HCT116 (cell line): ENCODE measurements around the gene CNN3. TPM values are rescaled to one million over a fixed set of nuclear protein-coding genes. Genes with fewer than 3 reads are reported as not detected.

ENCODE experiments used
- ATAC-seq: fragments of 200-7000 bp; cut with Tn5 transposase; 2 replicates; pipeline ENCODE4 v1.9.1; 2020; ENCODE audit warnings: mild to moderate bottlenecking, moderate library complexity
- BruUV-seq: library from RNA; stranded (reverse); fragments of 400-500 nt; replicated peaks from 2 replicates; lab custom pipeline; 2021; lab: Mats Ljungman, UMichigan
- CTCF ChIA-PET: fragments of 300-600 bp; sonication (Branson Sonifier 250); formaldehyde crosslinking; loops from one replicate; lab custom pipeline; 2021; ENCODE audit warnings: antibody characterized with exemption; lab: Charles Lee
- POLR2A ChIA-PET: fragments of 300-600, 350-600 bp; sonication (Branson Sonifier 250); formaldehyde crosslinking; loops from one replicate; lab custom pipeline; 2021; ENCODE audit warnings: antibody characterized with exemption; lab: Charles Lee
- RAD21 ChIA-PET, 2 experiments: fragments of 300-600 bp; sonication (Branson Sonifier 250); formaldehyde crosslinking; loops; one replicate each; lab custom pipeline; 2023; ENCODE audit warnings: low total read pairs in 2 of 2; ENCODE audit not compliant: uncharacterized antibody in 2 of 2, unreplicated experiment in 2 of 2, low non-redundant PET in 1 of 2; lab: Charles Lee
- DNase-seq: peaks from one replicate; pipeline ENCODE4 v3.0.0-alpha.2; 2010; ENCODE audit warnings: low read depth, low spot score
- H2AFZ ChIP-seq: fragments of 200-600 bp; shearing (Covaris generic), sonication (generic); 2 replicates; pipeline ENCODE4 v1.6.1; 2017; ENCODE audit warnings: low read depth, mixed run types, mixed read lengths, antibody characterized with exemption, low read length; ENCODE audit not compliant: poor library complexity, severe bottlenecking
- H3K27ac ChIP-seq: 2 replicates; pipeline ENCODE4 v1.5.1; 2012; ENCODE audit warnings: low read depth, low read length
- H3K27me3 ChIP-seq: fragments of 200-600 bp; sonication (generic); 2 replicates; pipeline ENCODE4 v1.6.1; 2016; ENCODE audit warnings: mixed run types, low read length, mixed read lengths; ENCODE audit not compliant: insufficient read depth
- H3K36me3 ChIP-seq, 2 experiments: fragments of 200-500 bp in 1 of 2; fragments of 200-600 bp in 1 of 2; sonication (Bioruptor generic) in 1 of 2; sonication (generic) in 1 of 2; 2 replicates each; pipeline versions ENCODE4 v1.5.1 to v1.6.1; 2014 to 2016; ENCODE audit warnings: low read length in 2 of 2, inconsistent platforms in 1 of 2, mixed read lengths in 1 of 2, mixed run types in 1 of 2; ENCODE audit not compliant: insufficient read depth in 2 of 2, control insufficient read depth in 1 of 2
- H3K4me1 ChIP-seq, 2 experiments: fragments of 200-600 bp in 1 of 2; sonication (generic) in 1 of 2; 2 replicates each; pipeline versions ENCODE4 v1.5.1 to v1.6.1; 2012 to 2017; ENCODE audit warnings: low read length in 2 of 2, inconsistent platforms in 1 of 2, mild to moderate bottlenecking in 1 of 2, mixed read lengths in 1 of 2, mixed run types in 1 of 2, moderate library complexity in 1 of 2; ENCODE audit not compliant: insufficient read depth in 2 of 2, control insufficient read depth in 1 of 2
- H3K4me2 ChIP-seq: fragments of 200-600 bp; sonication (generic); 2 replicates; pipeline ENCODE4 v1.6.1; 2017; ENCODE audit warnings: mixed run types, low read length, mixed read lengths
- H3K4me3 ChIP-seq, 2 experiments: fragments of 200-600 bp in 1 of 2; sonication (generic) in 1 of 2; replicated peaks in 1 of 2; 2 replicates each; pipeline ENCODE4 v1.5.1; 2011 to 2016; ENCODE audit warnings: low read length in 2 of 2, control low read depth in 1 of 2, low read depth in 1 of 2, mild to moderate bottlenecking in 1 of 2, mixed read lengths in 1 of 2, mixed run types in 1 of 2
- H3K79me2 ChIP-seq: fragments of 200-600 bp; sonication (generic); 2 replicates; pipeline ENCODE4 v1.6.1; 2017; ENCODE audit warnings: mild to moderate bottlenecking, mixed run types, low read length, moderate library complexity, mixed read lengths; ENCODE audit not compliant: insufficient read depth
- H3K9ac ChIP-seq: fragments of 200-600 bp; sonication (generic); 2 replicates; pipeline ENCODE4 v1.6.1; 2016; ENCODE audit warnings: low read length, mixed read lengths
- H3K9me2 ChIP-seq: fragments of 200-600 bp; sonication (generic), shearing (Covaris generic); 2 replicates; pipeline ENCODE4 v1.6.1; 2017; ENCODE audit warnings: mixed run types, mild to moderate bottlenecking, moderate library complexity; ENCODE audit not compliant: insufficient read depth
- H3K9me3 ChIP-seq, 2 experiments: fragments of 200-500 bp in 1 of 2; fragments of 200-600 bp in 1 of 2; sonication (Bioruptor generic) in 1 of 2; sonication (generic) in 1 of 2; 2 replicates each; pipeline ENCODE4 v1.6.1; 2014 to 2017; ENCODE audit warnings: low read length in 2 of 2, mixed read lengths in 2 of 2, inconsistent platforms in 1 of 2, low read depth in 1 of 2, mild to moderate bottlenecking in 1 of 2, mixed run types in 1 of 2, moderate library complexity in 1 of 2; ENCODE audit not compliant: control insufficient read depth in 1 of 2, insufficient read depth in 1 of 2
- H4K20me1 ChIP-seq: fragments of 200-600 bp; sonication (generic), shearing (Covaris generic); 2 replicates; pipeline ENCODE4 v1.6.1; 2017; ENCODE audit warnings: mixed run types, mild to moderate bottlenecking, moderate library complexity; ENCODE audit not compliant: insufficient read depth
- CBX3 ChIP-seq: IDR thresholded peaks from 2 replicates; pipeline ENCODE4 v1.6.1; 2012; ENCODE audit warnings: low read depth
- CEBPB ChIP-seq: IDR thresholded peaks from 2 replicates; pipeline ENCODE4 v1.6.1; 2012; ENCODE audit warnings: low read depth
- EGR1 ChIP-seq: IDR thresholded peaks from 2 replicates; pipeline ENCODE4 v1.6.1; 2012; ENCODE audit warnings: low read depth
- ELF1 ChIP-seq: IDR thresholded peaks from 2 replicates; pipeline ENCODE4 v1.6.1; 2012; ENCODE audit warnings: low read depth, borderline replicate concordance
- FOSL1 ChIP-seq: IDR thresholded peaks from 2 replicates; pipeline ENCODE4 v1.6.1; 2012; ENCODE audit warnings: low read depth
- JUND ChIP-seq: IDR thresholded peaks from 2 replicates; pipeline ENCODE4 v1.6.1; 2012
- POLR2A ChIP-seq: IDR thresholded peaks from 2 replicates; pipeline ENCODE4 v1.7.0; 2011; ENCODE audit warnings: borderline replicate concordance; ENCODE audit not compliant: insufficient read depth, insufficient read length; ENCODE audit errors: extremely low read depth
- SIN3A ChIP-seq: IDR thresholded peaks from 2 replicates; pipeline ENCODE4 v1.6.1; 2012; ENCODE audit warnings: low read depth
- SP1 ChIP-seq: IDR thresholded peaks from 2 replicates; pipeline ENCODE4 v1.6.1; 2012; ENCODE audit warnings: low read depth
- SRF ChIP-seq: IDR thresholded peaks from 2 replicates; pipeline ENCODE4 v1.6.1; 2012; ENCODE audit warnings: low read depth
- TCF7L2 ChIP-seq: IDR thresholded peaks from 2 replicates; pipeline ENCODE4 v1.7.0; 2011; ENCODE audit warnings: borderline replicate concordance, inconsistent platforms; ENCODE audit not compliant: insufficient read depth, insufficient read length; ENCODE audit errors: extremely low read depth
- ZFX ChIP-seq: fragments of 450-650 bp; IDR thresholded peaks from 2 replicates; pipeline ENCODE4 v1.6.1; 2017
- intact Hi-C: fragments of 100-400 bp; cut with micrococcal nuclease; formaldehyde crosslinking; loops from 2 replicates; pipeline ENCODE4 v1.10.0; 2022
- total RNA-seq: library from RNA; stranded (reverse); gene quantifications from one replicate; pipeline ENCODE4 v1.2.1, GENCODE V29; 2021; ENCODE audit not compliant: unreplicated experiment
- TF ChIP-seq, protein P1 (sequence below): IDR thresholded peaks from 2 replicates; pipeline ENCODE4 v1.6.1; 2012
- TF ChIP-seq, protein P2 (sequence below): IDR thresholded peaks from 2 replicates; pipeline ENCODE4 v1.6.1; 2012
- TF ChIP-seq, protein P3 (sequence below): IDR thresholded peaks from 2 replicates; pipeline ENCODE4 v1.6.1; 2012; ENCODE audit warnings: low read depth
- TF ChIP-seq, protein P4 (sequence below): IDR thresholded peaks from 2 replicates; pipeline ENCODE4 v1.6.1; 2011; ENCODE audit warnings: mild to moderate bottlenecking, low read length, moderate library complexity; ENCODE audit not compliant: insufficient replicate concordance; ENCODE audit errors: extremely low read depth
- TF ChIP-seq, protein P5 (sequence below), 3 experiments: fragments of 200-600 bp in 1 of 3; sonication (generic) in 1 of 3; IDR thresholded peaks in 2 of 3; conservative IDR thresholded peaks in 1 of 3; 2 replicates each; pipeline ENCODE4 v1.5.1; 2012 to 2017; ENCODE audit warnings: low read depth in 2 of 3, low read length in 2 of 3, antibody characterized with exemption in 1 of 3, borderline replicate concordance in 1 of 3, control low read depth in 1 of 3, mild to moderate bottlenecking in 1 of 3, mixed read lengths in 1 of 3, mixed run types in 1 of 3, moderate library complexity in 1 of 3; ENCODE audit not compliant: insufficient read depth in 1 of 3

CNN3 gene
- total RNA-seq, 1 experiment from 2014 or later: 109 TPM

DNA sequence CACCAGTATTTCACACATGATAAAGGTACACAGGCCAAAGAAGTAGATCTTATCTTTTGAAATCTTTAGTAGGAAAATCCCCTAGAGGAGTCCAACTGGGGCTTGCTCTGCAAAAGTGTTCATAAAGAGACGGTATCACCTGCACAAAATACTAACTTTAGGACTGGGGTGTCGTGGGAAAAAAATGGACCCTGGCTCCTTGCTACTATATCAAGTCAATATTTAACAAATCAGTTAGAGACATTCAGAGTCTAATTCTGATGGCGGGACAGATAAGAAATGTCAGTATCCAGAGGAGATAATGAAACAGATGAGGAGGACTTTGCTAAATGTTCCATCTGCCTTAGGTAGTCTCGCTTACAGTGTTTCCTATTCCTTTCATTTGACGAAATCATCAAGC lies 25.6 kb upstream of the CNN3 start:
- no peak overlapping the region for H3K27ac ChIP-seq
- H2AFZ ChIP-seq: no peak overlapping the region
- H4K20me1 ChIP-seq: no peaks in the 10 kb centered on the region
- RAD21 ChIA-PET: no interaction called here
- POLR2A ChIA-PET: interaction anchor here (0.6 kb wide), 1 partner anchor 756 kb away, joined by 4 read pairs; no protein-coding TSS in a partner anchor
- no peak for DNase-seq
- no TSS peak for BruUV-seq
- no peak overlapping the region for H3K4me2 ChIP-seq
- peaks cover 0 to 3% of the 10 kb centered on the region in 2 experiments; a peak in 1 of 4 replicates for H3K9me3 ChIP-seq
- H3K36me3 ChIP-seq: no peaks in the 10 kb centered on the region
- H3K9me2 ChIP-seq: no peaks in the 10 kb centered on the region
- no peaks in the 10 kb centered on the region for H3K4me1 ChIP-seq
- intact Hi-C loops: no loop called here
- no peaks in the 10 kb centered on the region for H3K79me2 ChIP-seq
- no peak overlapping the region for H3K9ac ChIP-seq
- no peaks in the 10 kb centered on the region for H3K27me3 ChIP-seq
- TF ChIP-seq JUND: no peak
- TF ChIP-seq EGR1: no peak
- no peak for TF ChIP-seq SP1
- TF ChIP-seq ZFX: no peak
- no peak for TF ChIP-seq SIN3A
- TF ChIP-seq, protein P1, sequence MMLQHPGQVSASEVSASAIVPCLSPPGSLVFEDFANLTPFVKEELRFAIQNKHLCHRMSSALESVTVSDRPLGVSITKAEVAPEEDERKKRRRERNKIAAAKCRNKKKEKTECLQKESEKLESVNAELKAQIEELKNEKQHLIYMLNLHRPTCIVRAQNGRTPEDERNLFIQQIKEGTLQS: no peak
- TF ChIP-seq CEBPB: no peak
- TF ChIP-seq, protein P2, sequence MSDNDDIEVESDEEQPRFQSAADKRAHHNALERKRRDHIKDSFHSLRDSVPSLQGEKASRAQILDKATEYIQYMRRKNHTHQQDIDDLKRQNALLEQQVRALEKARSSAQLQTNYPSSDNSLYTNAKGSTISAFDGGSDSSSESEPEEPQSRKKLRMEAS: no peak
- no peak for TF ChIP-seq FOSL1
- TF ChIP-seq CBX3: no peak
- TF ChIP-seq SRF: no peak
- no peak for TF ChIP-seq TCF7L2
- TF ChIP-seq, protein P3, sequence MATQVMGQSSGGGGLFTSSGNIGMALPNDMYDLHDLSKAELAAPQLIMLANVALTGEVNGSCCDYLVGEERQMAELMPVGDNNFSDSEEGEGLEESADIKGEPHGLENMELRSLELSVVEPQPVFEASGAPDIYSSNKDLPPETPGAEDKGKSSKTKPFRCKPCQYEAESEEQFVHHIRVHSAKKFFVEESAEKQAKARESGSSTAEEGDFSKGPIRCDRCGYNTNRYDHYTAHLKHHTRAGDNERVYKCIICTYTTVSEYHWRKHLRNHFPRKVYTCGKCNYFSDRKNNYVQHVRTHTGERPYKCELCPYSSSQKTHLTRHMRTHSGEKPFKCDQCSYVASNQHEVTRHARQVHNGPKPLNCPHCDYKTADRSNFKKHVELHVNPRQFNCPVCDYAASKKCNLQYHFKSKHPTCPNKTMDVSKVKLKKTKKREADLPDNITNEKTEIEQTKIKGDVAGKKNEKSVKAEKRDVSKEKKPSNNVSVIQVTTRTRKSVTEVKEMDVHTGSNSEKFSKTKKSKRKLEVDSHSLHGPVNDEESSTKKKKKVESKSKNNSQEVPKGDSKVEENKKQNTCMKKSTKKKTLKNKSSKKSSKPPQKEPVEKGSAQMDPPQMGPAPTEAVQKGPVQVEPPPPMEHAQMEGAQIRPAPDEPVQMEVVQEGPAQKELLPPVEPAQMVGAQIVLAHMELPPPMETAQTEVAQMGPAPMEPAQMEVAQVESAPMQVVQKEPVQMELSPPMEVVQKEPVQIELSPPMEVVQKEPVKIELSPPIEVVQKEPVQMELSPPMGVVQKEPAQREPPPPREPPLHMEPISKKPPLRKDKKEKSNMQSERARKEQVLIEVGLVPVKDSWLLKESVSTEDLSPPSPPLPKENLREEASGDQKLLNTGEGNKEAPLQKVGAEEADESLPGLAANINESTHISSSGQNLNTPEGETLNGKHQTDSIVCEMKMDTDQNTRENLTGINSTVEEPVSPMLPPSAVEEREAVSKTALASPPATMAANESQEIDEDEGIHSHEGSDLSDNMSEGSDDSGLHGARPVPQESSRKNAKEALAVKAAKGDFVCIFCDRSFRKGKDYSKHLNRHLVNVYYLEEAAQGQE: no peak
- TF ChIP-seq, protein P4, sequence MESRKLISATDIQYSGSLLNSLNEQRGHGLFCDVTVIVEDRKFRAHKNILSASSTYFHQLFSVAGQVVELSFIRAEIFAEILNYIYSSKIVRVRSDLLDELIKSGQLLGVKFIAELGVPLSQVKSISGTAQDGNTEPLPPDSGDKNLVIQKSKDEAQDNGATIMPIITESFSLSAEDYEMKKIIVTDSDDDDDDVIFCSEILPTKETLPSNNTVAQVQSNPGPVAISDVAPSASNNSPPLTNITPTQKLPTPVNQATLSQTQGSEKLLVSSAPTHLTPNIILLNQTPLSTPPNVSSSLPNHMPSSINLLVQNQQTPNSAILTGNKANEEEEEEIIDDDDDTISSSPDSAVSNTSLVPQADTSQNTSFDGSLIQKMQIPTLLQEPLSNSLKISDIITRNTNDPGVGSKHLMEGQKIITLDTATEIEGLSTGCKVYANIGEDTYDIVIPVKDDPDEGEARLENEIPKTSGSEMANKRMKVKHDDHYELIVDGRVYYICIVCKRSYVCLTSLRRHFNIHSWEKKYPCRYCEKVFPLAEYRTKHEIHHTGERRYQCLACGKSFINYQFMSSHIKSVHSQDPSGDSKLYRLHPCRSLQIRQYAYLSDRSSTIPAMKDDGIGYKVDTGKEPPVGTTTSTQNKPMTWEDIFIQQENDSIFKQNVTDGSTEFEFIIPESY: no peak
- TF ChIP-seq POLR2A: no peak
- TF ChIP-seq, protein P5, sequence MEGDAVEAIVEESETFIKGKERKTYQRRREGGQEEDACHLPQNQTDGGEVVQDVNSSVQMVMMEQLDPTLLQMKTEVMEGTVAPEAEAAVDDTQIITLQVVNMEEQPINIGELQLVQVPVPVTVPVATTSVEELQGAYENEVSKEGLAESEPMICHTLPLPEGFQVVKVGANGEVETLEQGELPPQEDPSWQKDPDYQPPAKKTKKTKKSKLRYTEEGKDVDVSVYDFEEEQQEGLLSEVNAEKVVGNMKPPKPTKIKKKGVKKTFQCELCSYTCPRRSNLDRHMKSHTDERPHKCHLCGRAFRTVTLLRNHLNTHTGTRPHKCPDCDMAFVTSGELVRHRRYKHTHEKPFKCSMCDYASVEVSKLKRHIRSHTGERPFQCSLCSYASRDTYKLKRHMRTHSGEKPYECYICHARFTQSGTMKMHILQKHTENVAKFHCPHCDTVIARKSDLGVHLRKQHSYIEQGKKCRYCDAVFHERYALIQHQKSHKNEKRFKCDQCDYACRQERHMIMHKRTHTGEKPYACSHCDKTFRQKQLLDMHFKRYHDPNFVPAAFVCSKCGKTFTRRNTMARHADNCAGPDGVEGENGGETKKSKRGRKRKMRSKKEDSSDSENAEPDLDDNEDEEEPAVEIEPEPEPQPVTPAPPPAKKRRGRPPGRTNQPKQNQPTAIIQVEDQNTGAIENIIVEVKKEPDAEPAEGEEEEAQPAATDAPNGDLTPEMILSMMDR (IDR thresholded peaks at IDR 0.05 in 2 of 3, conservative IDR thresholded peaks at IDR 0.05 in 1 of 3; ENCODE audit: borderline replicate concordance in 1 of 3, insufficient read depth in 1 of 3, low read depth in 2 of 3, low read length in 2 of 3): no peak
- no peak for TF ChIP-seq ELF1
- no peak overlapping the region for H3K4me3 ChIP-seq
- CTCF ChIA-PET: no interaction called here
- no peak for ATAC-seq
